Gastroesophageal sphincter (tissue), 4 donors: Measurements from ENCODE around the gene RPGRIP1L. TPM values are rescaled to one million over a fixed set of nuclear protein-coding genes. Genes with fewer than 3 reads are reported as not detected.
A peak's percentile ranks its signal among the peaks of the same experiment; 100 is the strongest.

Experiments
- ATAC-seq: fragments of 150-250 bp; one replicate; pipeline ENCODE4 v1.9.1; 2016; ENCODE audit warnings: mild to moderate bottlenecking, moderate library complexity
- H3K27ac ChIP-seq, 4 donors: fragments of 200-600 bp; sonication (generic) in 3 of 4; 1 replicate in 3 of 4; 2 replicates in 1 of 4; pipeline ENCODE4 v1.5.1; 2016 to 2019
- H3K27me3 ChIP-seq: fragments of 200-600 bp; sonication (generic); one replicate; pipeline ENCODE4 v1.5.1; 2019
- H3K36me3 ChIP-seq, 2 donors: fragments of 200-600 bp; sonication (generic); one replicate each; pipeline ENCODE4 v1.5.1; 2019; ENCODE audit warnings: control low read depth in 1 of 2
- H3K4me1 ChIP-seq, 3 donors: fragments of 200-600 bp; sonication (generic); 1 replicate in 2 of 3; 2 replicates in 1 of 3; pipeline ENCODE4 v1.5.1; 2016 to 2019; ENCODE audit warnings: control low read depth in 2 of 3
- H3K4me3 ChIP-seq, 2 donors: fragments of 200-600 bp; sonication (generic); one replicate each; pipeline ENCODE4 v1.5.1; 2019; ENCODE audit warnings: mild to moderate bottlenecking in 1 of 2, moderate library complexity in 1 of 2
- H3K9me3 ChIP-seq, 3 donors: fragments of 200-600 bp; sonication (generic); one replicate each; pipeline ENCODE4 v1.5.1; 2017 to 2019; ENCODE audit warnings: control low read depth in 2 of 3
- EP300 ChIP-seq: sonication (generic); formaldehyde crosslinking; IDR thresholded peaks from one replicate; pipeline ENCODE4 v1.6.1; 2017; ENCODE audit warnings: antibody characterized with exemption, mild to moderate bottlenecking
- POLR2A ChIP-seq, 2 donors: fragments of 450-650 bp; IDR thresholded peaks; one replicate each; pipeline ENCODE4 v1.6.1; 2017; ENCODE audit warnings: antibody characterized with exemption in 2 of 2, mild to moderate bottlenecking in 2 of 2, moderate library complexity in 1 of 2
- POLR2AphosphoS5 ChIP-seq: sonication (generic); formaldehyde crosslinking; IDR thresholded peaks from one replicate; pipeline ENCODE4 v1.6.1; 2017; ENCODE audit warnings: antibody characterized with exemption
- WGBS, 2 donors: methylation state at CpG; one replicate each; pipeline ENCODE4 v1.1.5; 2018; ENCODE audit warnings: low coverage in 1 of 2; 5-methylcytosine and 5-hydroxymethylcytosine counted together
- total RNA-seq, 4 donors: library from RNA; depleted of rRNA; stranded (reverse); fragments of >200 nt; gene quantifications; one replicate each; pipeline ENCODE4 v1.1.0, GENCODE V29; 2016
- TF ChIP-seq, protein P1 (sequence below), 4 experiments: fragments of 200-600 bp in 2 of 4; fragments of 450-650 bp in 2 of 4; sonication (generic) in 1 of 4; IDR thresholded peaks; one replicate each; pipeline ENCODE4 v1.5.1; 2017 to 2019; ENCODE audit warnings: antibody characterized with exemption in 4 of 4, mild to moderate bottlenecking in 2 of 4, moderate library complexity in 2 of 4

The RPGRIP1L gene
- total RNA-seq, 4 donors from 2014 or later = 3.5 to 5.4 (median 4.8) TPM

DNA sequence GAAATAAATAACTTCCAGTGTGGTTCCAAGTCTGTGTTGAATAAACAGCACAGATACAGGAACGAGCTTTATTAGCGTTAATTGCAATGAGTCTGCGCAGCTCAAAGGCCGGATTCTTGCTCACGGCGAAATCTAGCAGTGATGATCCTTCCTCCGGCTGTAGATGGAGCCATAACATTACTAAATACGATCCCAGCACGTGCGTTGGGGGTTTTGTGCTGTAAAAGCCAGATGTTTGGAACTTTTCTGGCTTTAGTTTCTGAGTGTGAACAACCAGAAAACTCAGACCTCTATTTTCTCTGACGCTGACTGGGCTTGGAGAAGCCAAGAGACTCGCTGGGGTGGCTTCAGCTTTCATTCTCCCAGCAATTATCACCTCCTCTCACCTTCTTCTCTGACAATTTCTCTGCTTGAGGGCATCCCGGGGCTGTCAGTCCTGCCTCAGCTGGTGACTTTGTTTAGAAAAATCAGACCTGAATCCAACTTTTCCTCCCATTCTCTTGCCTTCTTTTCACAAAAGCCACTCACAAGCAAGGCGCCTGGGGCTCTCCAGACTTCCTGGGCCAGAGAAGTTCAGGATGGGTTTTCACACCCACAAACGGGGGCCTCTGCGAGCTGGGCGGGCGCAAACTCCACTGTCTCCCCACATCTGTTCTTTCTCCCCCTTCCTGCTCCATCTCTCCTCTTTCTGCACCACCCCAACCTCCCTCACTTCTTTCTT lies 153.5 kb downstream of the RPGRIP1L start:
- WGBS, 2 donors = 9 to 17% methylated on average over 15 to 18 of the region's 18 CpGs
- H3K4me3 ChIP-seq = no peak overlapping the region
- TF ChIP-seq POLR2A (IDR thresholded peaks at IDR 0.05) = no peak
- TF ChIP-seq, protein P1, sequence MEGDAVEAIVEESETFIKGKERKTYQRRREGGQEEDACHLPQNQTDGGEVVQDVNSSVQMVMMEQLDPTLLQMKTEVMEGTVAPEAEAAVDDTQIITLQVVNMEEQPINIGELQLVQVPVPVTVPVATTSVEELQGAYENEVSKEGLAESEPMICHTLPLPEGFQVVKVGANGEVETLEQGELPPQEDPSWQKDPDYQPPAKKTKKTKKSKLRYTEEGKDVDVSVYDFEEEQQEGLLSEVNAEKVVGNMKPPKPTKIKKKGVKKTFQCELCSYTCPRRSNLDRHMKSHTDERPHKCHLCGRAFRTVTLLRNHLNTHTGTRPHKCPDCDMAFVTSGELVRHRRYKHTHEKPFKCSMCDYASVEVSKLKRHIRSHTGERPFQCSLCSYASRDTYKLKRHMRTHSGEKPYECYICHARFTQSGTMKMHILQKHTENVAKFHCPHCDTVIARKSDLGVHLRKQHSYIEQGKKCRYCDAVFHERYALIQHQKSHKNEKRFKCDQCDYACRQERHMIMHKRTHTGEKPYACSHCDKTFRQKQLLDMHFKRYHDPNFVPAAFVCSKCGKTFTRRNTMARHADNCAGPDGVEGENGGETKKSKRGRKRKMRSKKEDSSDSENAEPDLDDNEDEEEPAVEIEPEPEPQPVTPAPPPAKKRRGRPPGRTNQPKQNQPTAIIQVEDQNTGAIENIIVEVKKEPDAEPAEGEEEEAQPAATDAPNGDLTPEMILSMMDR (IDR thresholded peaks at IDR 0.05) = peak; percentile 25 to 70 (median 52)
- no peak for TF ChIP-seq EP300
- TF ChIP-seq POLR2AphosphoS5 = no peak
- peaks cover 0 to 10% (median 0%) of the 10 kb centered on the region in 3 donors for H3K4me1 ChIP-seq
- peaks cover 55% of the 10 kb centered on the region for H3K27me3 ChIP-seq
- H3K9me3 ChIP-seq = no peaks in the 10 kb centered on the region
- ATAC-seq = peak; percentile 34
- no peak overlapping the region for H3K27ac ChIP-seq
- no peaks in the 10 kb centered on the region for H3K36me3 ChIP-seq

Other genes with a start within 250 kb of the RPGRIP1L start
- gene AKTIP, start 200.7 kb downstream of the RPGRIP1L start, total RNA-seq = 10 to 100 TPM; 53.2 to 63.6 (median 59.5) TPM
- 100 to 1,000 TPM; 102 to 138 (median 130) TPM for gene FTO, start 297 bp upstream of the RPGRIP1L start, total RNA-seq